Neutrophil (primary cell): Measurements from ENCODE around the gene CLIC3.

ENCODE experiments used
- H3K27ac ChIP-seq: fragments of 200-600 bp; sonication (generic); 2 replicates; pipeline ENCODE4 v1.5.1; 2016; ENCODE audit warnings: mild to moderate bottlenecking, moderate library complexity
- H3K27me3 ChIP-seq: fragments of 200-600 bp; sonication (generic); 2 replicates; pipeline ENCODE4 v1.6.0; 2016; ENCODE audit warnings: mild to moderate bottlenecking
- H3K36me3 ChIP-seq: fragments of 200-600 bp; sonication (generic); 2 replicates; pipeline ENCODE4 v1.5.1; 2017
- H3K4me1 ChIP-seq, 2 experiments: fragments of 200-600 bp in 1 of 2; sonication (generic) in 1 of 2; 1 replicate in 1 of 2; 2 replicates in 1 of 2; pipeline versions ENCODE4 v1.5.1 to v1.6.1; 2013 to 2016; ENCODE audit warnings: low read depth in 1 of 2, low read length in 1 of 2, mild to moderate bottlenecking in 1 of 2, moderate library complexity in 1 of 2; ENCODE audit not compliant: control insufficient read depth in 1 of 2, insufficient read depth in 1 of 2
- H3K4me3 ChIP-seq, 2 experiments: fragments of 200-600 bp in 1 of 2; sonication (generic) in 1 of 2; 1 replicate in 1 of 2; 2 replicates in 1 of 2; pipeline ENCODE4 v1.5.1; 2013 to 2016; ENCODE audit warnings: low read depth in 1 of 2, low read length in 1 of 2, mild to moderate bottlenecking in 1 of 2, moderate library complexity in 1 of 2
- H3K9me3 ChIP-seq: fragments of 200-600 bp; sonication (generic); 2 replicates; pipeline ENCODE4 v1.5.1; 2016
- CTCF ChIP-seq: fragments of 200-600 bp; sonication (generic); IDR thresholded peaks from 2 replicates; pipeline ENCODE4 v1.5.1; 2016; ENCODE audit warnings: antibody characterized with exemption

CLIC3 gene

GRCh38 chr9:136951541-136952320 lies 44.6 kb downstream of the CLIC3 start, which contains the start of gene LCN12:
Gene LCN12 (plus strand): TSS chr9:136952273. CDS start chr9:136952328, 55 bp downstream.
- H3K4me3 ChIP-seq = no peak within 1 kb of the TSS
- no peaks in the 10 kb centered on the region for H3K36me3 ChIP-seq
- no peaks in the 10 kb centered on the region for H3K9me3 ChIP-seq
- TF ChIP-seq CTCF = no peak
- H3K27ac ChIP-seq = no peak within 1 kb of the TSS
- peaks cover 11 to 16% of the 10 kb centered on the region in 2 experiments for H3K4me1 ChIP-seq
- no peaks in the 10 kb centered on the region for H3K27me3 ChIP-seq

GRCh38 chr9:136950656-136951276 lies 45.6 kb downstream of the CLIC3 start:
- peak overlapping the region; percentile 69 to 93 for H3K4me3 ChIP-seq
- H3K9me3 ChIP-seq = no peaks in the 10 kb centered on the region
- TF ChIP-seq CTCF = no peak
- H3K27me3 ChIP-seq = no peaks in the 10 kb centered on the region
- peaks cover 11 to 16% of the 10 kb centered on the region in 2 experiments for H3K4me1 ChIP-seq
- no peaks in the 10 kb centered on the region for H3K36me3 ChIP-seq
- H3K27ac ChIP-seq = no peak overlapping the region

DNA sequence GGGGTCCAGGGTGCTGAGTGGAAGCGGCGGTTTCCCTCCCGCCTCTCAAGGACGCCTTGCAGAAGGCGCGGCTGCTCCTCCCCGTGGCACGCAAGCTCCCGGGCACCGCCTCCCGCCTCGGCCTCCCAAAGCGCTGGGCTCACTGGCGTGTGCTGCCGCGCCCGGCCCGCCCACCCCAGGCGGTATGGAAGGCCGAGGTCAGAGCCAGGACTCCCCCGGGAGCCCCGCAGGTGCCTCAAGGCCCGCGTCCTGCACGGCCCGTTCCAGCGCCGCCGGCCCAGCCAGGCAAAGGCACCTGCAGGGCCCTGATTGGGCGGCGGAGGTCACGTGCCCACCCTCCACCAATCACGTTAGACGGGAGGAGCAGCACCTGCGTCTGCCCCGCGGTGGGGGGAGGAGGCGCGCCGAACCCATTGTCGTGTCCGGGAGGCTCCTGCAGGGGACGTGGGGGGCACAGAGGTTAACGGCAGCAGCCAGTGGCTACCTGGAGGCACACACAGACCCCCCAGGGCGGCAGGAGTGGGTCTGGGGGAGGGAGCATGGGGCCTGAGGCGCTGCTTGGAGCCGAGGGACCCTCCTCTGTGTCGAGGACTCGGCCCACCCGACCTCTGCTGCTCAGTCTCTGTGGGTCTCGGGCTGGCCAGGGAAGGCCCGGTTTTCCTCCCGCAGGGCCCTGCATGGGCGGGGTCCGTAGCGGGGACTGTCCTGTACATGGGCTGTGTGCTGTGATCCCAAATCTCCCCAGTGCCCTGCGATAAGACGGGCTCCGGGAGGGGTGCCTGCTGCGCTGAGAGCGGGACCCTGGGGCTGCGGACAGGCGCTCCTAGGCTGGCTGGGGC lies 46.3 kb downstream of the CLIC3 start:
- H3K27me3 ChIP-seq = no peaks in the 10 kb centered on the region
- no peaks in the 10 kb centered on the region for H3K36me3 ChIP-seq
- H3K4me1 ChIP-seq = peaks cover 12 to 18% of the 10 kb centered on the region in 2 experiments
- H3K4me3 ChIP-seq = peak overlapping the region; percentile 69 to 93
- peak overlapping the region; percentile 59 for H3K27ac ChIP-seq
- TF ChIP-seq CTCF = peak; percentile 55
- no peaks in the 10 kb centered on the region for H3K9me3 ChIP-seq

- H3K27ac ChIP-seq = peak overlapping the region; percentile 59
- TF ChIP-seq CTCF = no peak
Measured at GRCh38 chr9:136949239-136949816, 47.0 kb downstream of the CLIC3 start.

GRCh38 chr9:136947955-136948510 lies 48.3 kb downstream of the CLIC3 start:
- no peaks in the 10 kb centered on the region for H3K9me3 ChIP-seq
- peaks cover 3% of the 10 kb centered on the region for H3K36me3 ChIP-seq

More at GRCh38 chr9:136949239-136949816, 47.0 kb downstream of the CLIC3 start:
- Histone ChIP-seq H3K27me3 (no peaks in the 10 kb centered on the region), H3K4me1 (peaks cover 15 to 22% of the 10 kb centered on the region in 2 experiments), H3K4me3 (peak overlapping the region; percentile 69 to 93), H3K36me3 (no peaks in the 10 kb centered on the region), H3K9me3 (no peaks in the 10 kb centered on the region)

More at GRCh38 chr9:136947955-136948510, 48.3 kb downstream of the CLIC3 start:
- Histone ChIP-seq H3K4me3 (no peak overlapping the region), H3K4me1 (peaks cover 25 to 31% of the 10 kb centered on the region in 2 experiments), H3K27ac (no peak overlapping the region), H3K27me3 (no peaks in the 10 kb centered on the region)
- TF ChIP-seq CTCF = no peak
